SK-N-SH (cell line): Measurements from ENCODE around the gene SGPP2. TPM values are rescaled to one million over a fixed set of nuclear protein-coding genes. Genes with fewer than 3 reads are reported as not detected.

Source experiments
- CTCF ChIA-PET: fragments of 300-600, 350-600 bp; formaldehyde crosslinking; extraction: SDS; loops from one replicate; lab custom pipeline; 2021; lab: Yijun Ruan, JAX
- POLR2A ChIA-PET: fragments of 350-600 bp; sonication (Branson Sonifier 250); formaldehyde crosslinking; extraction: SDS; loops from one replicate; lab custom pipeline; 2020; ENCODE audit warnings: antibody characterized with exemption, inconsistent platforms; lab: Yijun Ruan, JAX
- DNase-seq: peaks from one replicate; pipeline ENCODE4 v3.0.0; 2012
- H2AFZ ChIP-seq: fragments of 200-600 bp; sonication (generic); 2 replicates; pipeline ENCODE4 v1.8.1; 2016; ENCODE audit warnings: antibody characterized with exemption, mild to moderate bottlenecking, low read depth
- H3F3A ChIP-seq: fragments of 200-600 bp; sonication (generic); replicated peaks from 2 replicates; pipeline ENCODE3; 2016; ENCODE audit warnings: antibody characterized with exemption, mild to moderate bottlenecking; ENCODE audit not compliant: insufficient read depth
- H3K27ac ChIP-seq, 2 experiments: fragments of 200-500 bp in 1 of 2; fragments of 200-600 bp in 1 of 2; sonication (Bioruptor generic) in 1 of 2; sonication (generic), shearing (Covaris generic) in 1 of 2; 2 replicates each; pipeline versions ENCODE4 v1.5.1 to v1.6.1; 2014 to 2016; ENCODE audit warnings: low read depth in 2 of 2, inconsistent platforms in 1 of 2, low read length in 1 of 2, mild to moderate bottlenecking in 1 of 2, mixed read lengths in 1 of 2
- H3K27me3 ChIP-seq: fragments of 200-600 bp; sonication (generic), shearing (Covaris generic); 2 replicates; pipeline ENCODE4 v1.6.1; 2016; ENCODE audit warnings: mixed run types; ENCODE audit not compliant: insufficient read depth
- H3K36me3 ChIP-seq, 2 experiments: fragments of 200-500 bp in 1 of 2; fragments of 200-600 bp in 1 of 2; sonication (Bioruptor generic) in 1 of 2; sonication (generic) in 1 of 2; replicated peaks in 1 of 2; 2 replicates each; pipeline versions ENCODE3 to v1.5.1; 2014 to 2016; ENCODE audit warnings: low read length in 1 of 2, mild to moderate bottlenecking in 1 of 2; ENCODE audit not compliant: insufficient read depth in 2 of 2, control insufficient read depth in 1 of 2
- H3K4me1 ChIP-seq, 2 experiments: fragments of 200-500 bp in 1 of 2; fragments of 200-600 bp in 1 of 2; sonication (Bioruptor generic) in 1 of 2; sonication (generic), shearing (Covaris generic) in 1 of 2; 2 replicates each; pipeline versions ENCODE4 v1.5.1 to v1.6.1; 2014 to 2016; ENCODE audit warnings: low read depth in 1 of 2, low read length in 1 of 2, mixed run types in 1 of 2; ENCODE audit not compliant: insufficient read depth in 2 of 2, control insufficient read depth in 1 of 2
- H3K4me2 ChIP-seq: fragments of 200-600 bp; sonication (generic), shearing (Covaris generic); 2 replicates; pipeline ENCODE4 v1.6.1; 2017; ENCODE audit warnings: mixed run types
- H3K4me3 ChIP-seq, 2 experiments: fragments of 200-500 bp in 1 of 2; fragments of 200-600 bp in 1 of 2; sonication (Bioruptor generic) in 1 of 2; sonication (generic), shearing (Covaris generic) in 1 of 2; 2 replicates each; pipeline versions ENCODE4 v1.5.1 to v1.8.1; 2014 to 2016; ENCODE audit warnings: low read depth in 2 of 2, inconsistent platforms in 1 of 2, low read length in 1 of 2, mild to moderate bottlenecking in 1 of 2, mixed read lengths in 1 of 2, moderate library complexity in 1 of 2
- H3K79me2 ChIP-seq: fragments of 200-600 bp; sonication (generic); 2 replicates; pipeline ENCODE4 v1.8.1; 2017; ENCODE audit warnings: mild to moderate bottlenecking; ENCODE audit not compliant: insufficient read depth
- H3K9ac ChIP-seq: fragments of 200-600 bp; sonication (generic); 2 replicates; pipeline ENCODE4 v1.6.1; 2017; ENCODE audit warnings: mixed run types
- H3K9me2 ChIP-seq: fragments of 200-600 bp; sonication (generic); 2 replicates; pipeline ENCODE4 v1.6.1; 2017; ENCODE audit warnings: mixed run types
- H3K9me3 ChIP-seq: fragments of 200-600 bp; sonication (generic); 2 replicates; pipeline ENCODE4 v1.6.1; 2017; ENCODE audit warnings: mixed run types, mild to moderate bottlenecking, moderate library complexity
- H4K20me1 ChIP-seq: fragments of 200-600 bp; sonication (generic); 2 replicates; pipeline ENCODE4 v1.6.1; 2017; ENCODE audit warnings: mild to moderate bottlenecking, mixed run types; ENCODE audit not compliant: insufficient read depth
- CHD2 ChIP-seq: fragments of 150-350 bp; IDR thresholded peaks from 2 replicates; pipeline ENCODE4 v1.6.1; 2018; ENCODE audit warnings: low read length; ENCODE audit not compliant: partially characterized antibody
- EZH2phosphoT487 ChIP-seq: fragments of 200-600 bp; sonication (generic); IDR thresholded peaks from 2 replicates; pipeline ENCODE4 v1.6.1; 2017; ENCODE audit warnings: low read depth, mixed run types, mild to moderate bottlenecking, antibody characterized with exemption, moderate library complexity, borderline replicate concordance
- FOXM1 ChIP-seq: IDR thresholded peaks from 2 replicates; pipeline ENCODE4 v1.4.0; 2012; ENCODE audit warnings: low read depth, mild to moderate bottlenecking
- JUND ChIP-seq: IDR thresholded peaks from 2 replicates; pipeline ENCODE4 v1.4.0; 2012
- MEF2A ChIP-seq: IDR thresholded peaks from 2 replicates; pipeline ENCODE4 v1.4.0; 2012; ENCODE audit warnings: low read depth, borderline replicate concordance
- MXI1 ChIP-seq: IDR thresholded peaks from 2 replicates; pipeline ENCODE4 v1.6.1; 2012; ENCODE audit warnings: mild to moderate bottlenecking, low read depth, low read length, improper control_type of control experiment
- NFIC ChIP-seq: IDR thresholded peaks from 2 replicates; pipeline ENCODE4 v1.4.0; 2012; ENCODE audit warnings: borderline replicate concordance
- RCOR1 ChIP-seq: fragments of 150-350 bp; IDR thresholded peaks from 2 replicates; pipeline ENCODE4 v1.6.1; 2017; ENCODE audit warnings: antibody characterized with exemption, low read length
- RFX5 ChIP-seq: IDR thresholded peaks from 2 replicates; pipeline ENCODE4 v1.6.1; 2012; ENCODE audit warnings: mild to moderate bottlenecking, improper control_type of control experiment, low read length
- RXRA ChIP-seq: IDR thresholded peaks from 2 replicates; pipeline ENCODE4 v1.4.0; 2012; ENCODE audit warnings: low read depth, mild to moderate bottlenecking, borderline replicate concordance
- SIN3A ChIP-seq: IDR thresholded peaks from 2 replicates; pipeline ENCODE4 v1.6.1; 2012; ENCODE audit warnings: low read depth, mild to moderate bottlenecking, low read length, moderate library complexity, borderline replicate concordance
- TAF1 ChIP-seq: IDR thresholded peaks from 2 replicates; pipeline ENCODE4 v1.6.1; 2012; ENCODE audit warnings: low read depth, mild to moderate bottlenecking, low read length, moderate library complexity, borderline replicate concordance
- TEAD4 ChIP-seq: IDR thresholded peaks from 2 replicates; pipeline ENCODE4 v1.4.0; 2012; ENCODE audit warnings: mild to moderate bottlenecking, borderline replicate concordance; ENCODE audit not compliant: insufficient read depth
- WGBS: methylation state at CpG from one replicate; pipeline ENCODE4 v1.1.6; 2017; ENCODE audit warnings: low lambda C conversion rate; 5-methylcytosine and 5-hydroxymethylcytosine counted together
- polyA plus RNA-seq, 3 experiments: library from polyadenylated mRNA; depleted of rRNA; stranded (reverse); fragments of >200 nt; gene quantifications; 2 replicates each; pipeline ENCODE4 v1.2.3, GENCODE V29; 2012
- TF ChIP-seq, protein P1 (sequence below): fragments of 150-350 bp; IDR thresholded peaks from 2 replicates; pipeline ENCODE4 v1.6.1; 2017; ENCODE audit warnings: antibody characterized with exemption, low read length, low read depth, borderline replicate concordance
- TF ChIP-seq, protein P2 (sequence below): fragments of 200-600 bp; sonication (generic); IDR thresholded peaks from 2 replicates; pipeline ENCODE4 v1.6.1; 2017; ENCODE audit warnings: antibody characterized with exemption, mild to moderate bottlenecking, moderate library complexity

The SGPP2 gene
- polyA plus RNA-seq, 1 of the 3 experiments (the other 2 are of a cell fraction) = 0.03 TPM

DNA sequence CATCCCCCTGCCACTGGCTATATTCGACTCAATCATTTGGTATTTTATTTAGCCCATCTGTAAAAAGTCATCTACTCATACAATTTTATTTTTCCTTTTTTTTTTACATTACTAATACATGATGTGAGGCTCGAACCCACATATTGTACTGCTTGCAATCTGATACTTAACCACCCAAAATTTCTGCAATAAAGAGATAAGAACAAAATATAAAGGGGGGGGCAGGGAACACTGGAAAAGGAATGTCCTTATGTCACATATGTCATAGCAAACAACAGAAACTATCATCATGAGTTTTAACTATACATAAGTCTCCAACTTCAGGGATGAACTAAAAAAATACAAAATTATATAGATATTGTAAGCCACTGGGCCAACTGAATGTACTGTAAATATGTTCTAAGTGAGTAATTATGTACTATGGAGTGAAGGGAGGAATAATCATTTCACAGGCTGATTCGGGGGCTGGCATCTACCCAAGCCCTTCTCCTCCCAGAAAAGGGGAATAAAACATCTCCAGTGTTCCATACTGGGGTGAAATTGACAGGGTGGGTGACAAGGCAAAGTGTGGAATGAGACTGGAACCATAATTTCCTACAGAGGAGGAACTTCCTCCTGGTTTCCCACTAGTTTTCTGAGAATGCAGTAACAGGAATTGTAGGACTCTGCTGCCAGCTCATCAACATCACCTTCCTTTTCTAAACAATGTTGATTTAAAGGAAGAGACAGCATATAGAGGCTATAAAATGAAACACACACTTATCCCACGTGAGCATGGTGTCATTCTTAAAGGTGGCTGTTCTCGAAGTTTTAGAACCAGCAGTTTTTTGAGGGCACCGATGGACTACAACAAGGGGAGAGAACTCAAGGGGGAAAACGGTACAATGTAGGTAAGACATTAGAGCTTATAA is 152.1 kb downstream of the SGPP2 start:
- no peaks in the 10 kb centered on the region for H3F3A ChIP-seq
- H3K27ac ChIP-seq = no peak overlapping the region
- DNase-seq = no peak
- peaks cover 2 to 4% of the 10 kb centered on the region in 2 experiments for H3K36me3 ChIP-seq
- no peaks in the 10 kb centered on the region for H3K27me3 ChIP-seq
- ChIA-PET POLR2A (no interaction called here), CTCF (no interaction called here)
- no peak overlapping the region for H2AFZ ChIP-seq
- WGBS = 92% methylated on average over 7 of the region's 7 CpGs
- TF ChIP-seq RFX5 = no peak
- TF ChIP-seq TEAD4 = no peak
- TF ChIP-seq, protein P1, sequence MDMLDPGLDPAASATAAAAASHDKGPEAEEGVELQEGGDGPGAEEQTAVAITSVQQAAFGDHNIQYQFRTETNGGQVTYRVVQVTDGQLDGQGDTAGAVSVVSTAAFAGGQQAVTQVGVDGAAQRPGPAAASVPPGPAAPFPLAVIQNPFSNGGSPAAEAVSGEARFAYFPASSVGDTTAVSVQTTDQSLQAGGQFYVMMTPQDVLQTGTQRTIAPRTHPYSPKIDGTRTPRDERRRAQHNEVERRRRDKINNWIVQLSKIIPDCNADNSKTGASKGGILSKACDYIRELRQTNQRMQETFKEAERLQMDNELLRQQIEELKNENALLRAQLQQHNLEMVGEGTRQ = no peak
- no peak for TF ChIP-seq TAF1
- no peak for TF ChIP-seq EZH2phosphoT487
- TF ChIP-seq CHD2 = no peak
- TF ChIP-seq, protein P2, sequence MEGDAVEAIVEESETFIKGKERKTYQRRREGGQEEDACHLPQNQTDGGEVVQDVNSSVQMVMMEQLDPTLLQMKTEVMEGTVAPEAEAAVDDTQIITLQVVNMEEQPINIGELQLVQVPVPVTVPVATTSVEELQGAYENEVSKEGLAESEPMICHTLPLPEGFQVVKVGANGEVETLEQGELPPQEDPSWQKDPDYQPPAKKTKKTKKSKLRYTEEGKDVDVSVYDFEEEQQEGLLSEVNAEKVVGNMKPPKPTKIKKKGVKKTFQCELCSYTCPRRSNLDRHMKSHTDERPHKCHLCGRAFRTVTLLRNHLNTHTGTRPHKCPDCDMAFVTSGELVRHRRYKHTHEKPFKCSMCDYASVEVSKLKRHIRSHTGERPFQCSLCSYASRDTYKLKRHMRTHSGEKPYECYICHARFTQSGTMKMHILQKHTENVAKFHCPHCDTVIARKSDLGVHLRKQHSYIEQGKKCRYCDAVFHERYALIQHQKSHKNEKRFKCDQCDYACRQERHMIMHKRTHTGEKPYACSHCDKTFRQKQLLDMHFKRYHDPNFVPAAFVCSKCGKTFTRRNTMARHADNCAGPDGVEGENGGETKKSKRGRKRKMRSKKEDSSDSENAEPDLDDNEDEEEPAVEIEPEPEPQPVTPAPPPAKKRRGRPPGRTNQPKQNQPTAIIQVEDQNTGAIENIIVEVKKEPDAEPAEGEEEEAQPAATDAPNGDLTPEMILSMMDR = no peak
- TF ChIP-seq SIN3A = no peak
- H4K20me1 ChIP-seq = no peaks in the 10 kb centered on the region
- H3K4me1 ChIP-seq = peaks cover 3 to 25% of the 10 kb centered on the region in 2 experiments; a peak in 3 of 4 replicates
- no peak overlapping the region for H3K4me2 ChIP-seq
- no peaks in the 10 kb centered on the region for H3K9me2 ChIP-seq
- no peak overlapping the region for H3K9ac ChIP-seq
- H3K4me3 ChIP-seq = no peak overlapping the region
- H3K79me2 ChIP-seq = no peaks in the 10 kb centered on the region; the same call in 1 of the 2 replicates
- H3K9me3 ChIP-seq = no peaks in the 10 kb centered on the region

DNA sequence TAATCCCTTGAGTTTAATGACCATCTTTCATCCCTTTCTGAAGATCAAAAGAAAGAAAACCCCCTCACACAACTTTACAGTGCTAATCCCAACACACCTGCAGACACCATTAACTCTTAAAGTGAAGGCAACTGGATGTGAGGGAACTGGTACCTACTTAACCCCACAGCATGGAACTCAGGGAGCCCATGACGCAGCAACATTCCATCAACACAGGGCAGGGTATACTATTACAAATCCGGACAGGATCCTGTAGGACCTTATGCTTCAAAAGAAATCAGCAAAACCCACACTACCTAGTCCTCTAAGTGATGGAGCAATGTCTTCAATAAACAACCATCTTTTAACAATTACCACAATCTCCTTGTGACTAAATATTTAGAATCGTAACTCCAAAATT is 153.0 kb downstream of the SGPP2 start:
- POLR2A ChIA-PET = no interaction called here
- no peak for TF ChIP-seq MXI1
- no peak for TF ChIP-seq CHD2
- no peak for TF ChIP-seq RXRA
- TF ChIP-seq TEAD4 = no peak
- no peak for TF ChIP-seq SIN3A
- TF ChIP-seq FOXM1 = no peak
- TF ChIP-seq RCOR1 = no peak
- no peak for TF ChIP-seq MEF2A
- no peak for TF ChIP-seq NFIC
- TF ChIP-seq TAF1 = no peak
- TF ChIP-seq JUND = no peak
- TF ChIP-seq, all 33 proteins: peak for 0

More for the DNA sequence above, 153.0 kb downstream of the SGPP2 start:
- no peaks in the 10 kb centered on the region for H3K9me2 ChIP-seq
- H3K27ac ChIP-seq = no peak overlapping the region
- no peaks in the 10 kb centered on the region for H4K20me1 ChIP-seq
- H3K79me2 ChIP-seq = no peaks in the 10 kb centered on the region; the same call in 1 of the 2 replicates
- no peaks in the 10 kb centered on the region for H3F3A ChIP-seq
- H3K27me3 ChIP-seq = no peaks in the 10 kb centered on the region
- H3K9ac ChIP-seq = no peak overlapping the region
- WGBS = 76% methylated on average over 3 of the region's 3 CpGs
- no peak overlapping the region for H3K4me3 ChIP-seq
- H3K9me3 ChIP-seq = no peaks in the 10 kb centered on the region
- peaks cover 6 to 7% of the 10 kb centered on the region in 2 experiments for H3K36me3 ChIP-seq
- H3K4me1 ChIP-seq = peaks cover 3 to 25% of the 10 kb centered on the region in 2 experiments; a peak in 3 of 4 replicates
- no peak for DNase-seq
- CTCF ChIA-PET = interaction anchor here (1.0 kb wide), 1 partner anchor 18 kb away, joined by 3 read pairs; no protein-coding TSS in a partner anchor
- no peak overlapping the region for H3K4me2 ChIP-seq
- H2AFZ ChIP-seq = no peak overlapping the region
